Fibroblast of gingiva (primary cell): Measurements from ENCODE around the gene WWOX.

Experiments used
- DNase-seq: peaks from one replicate; pipeline ENCODE4 v3.0.0-alpha.2; 2011; ENCODE audit warnings: low read depth

Gene WWOX

GRCh38 chr16:78142788-78143187 lies 43.3 kb downstream of the WWOX start:
- peak; percentile 53 for DNase-seq

GRCh38 chr16:78146807-78147206 lies 47.4 kb downstream of the WWOX start:
- DNase-seq: no peak

- no peak for DNase-seq
These were observed 48.5 kb downstream of the WWOX start for GRCh38 chr16:78147911-78148401.

- no peak for DNase-seq
These were observed 50.8 kb downstream of the WWOX start for GRCh38 chr16:78150233-78150632.

- DNase-seq: no peak
These were observed 55.4 kb downstream of the WWOX start for GRCh38 chr16:78154729-78155461.

- DNase-seq: no peak
These were observed 56.4 kb downstream of the WWOX start for GRCh38 chr16:78155791-78156345.

- DNase-seq: no peak
These were observed 61.7 kb downstream of the WWOX start for GRCh38 chr16:78161023-78161729.

- DNase-seq: peak; percentile 61
These were observed 64.6 kb downstream of the WWOX start for GRCh38 chr16:78163772-78164670.

GRCh38 chr16:78170494-78170933 lies 71.1 kb downstream of the WWOX start:
- no peak for DNase-seq

- no peak for DNase-seq
These were observed 75.8 kb downstream of the WWOX start for GRCh38 chr16:78175287-78175686.

- DNase-seq: no peak
These were observed 77.0 kb downstream of the WWOX start for GRCh38 chr16:78176435-78176834.

- no peak for DNase-seq
These were observed 77.8 kb downstream of the WWOX start for GRCh38 chr16:78177218-78177617.

- DNase-seq: no peak
These were observed 78.5 kb downstream of the WWOX start for GRCh38 chr16:78177987-78178386.

- DNase-seq: no peak
These were observed 80.2 kb downstream of the WWOX start for GRCh38 chr16:78179666-78180065.

- no peak for DNase-seq
These were observed 80.9 kb downstream of the WWOX start for GRCh38 chr16:78180349-78180748.

GRCh38 chr16:78183437-78184237 lies 84.2 kb downstream of the WWOX start:
- peak; percentile 9 for DNase-seq

GRCh38 chr16:78184238-78185183 lies 85.1 kb downstream of the WWOX start:
- peak; percentile 65 for DNase-seq

GRCh38 chr16:78189121-78189520 lies 89.7 kb downstream of the WWOX start:
- DNase-seq: no peak

GRCh38 chr16:78192734-78193488 lies 93.5 kb downstream of the WWOX start:
- no peak for DNase-seq
